ENCODE data around the gene CDK14.

Gene CDK14

GRCh38 chr7:91051966-91052365, 455.8 kb downstream of the CDK14 start:
- no peaks in the 10 kb centered on the region for H3K27me3 Mint-ChIP-seq (ENCODE audit: low read depth)
- H3K4me3 Mint-ChIP-seq, result no peak overlapping the region
- H3K4me1 Mint-ChIP-seq, result peaks cover 10% of the 10 kb centered on the region
- peaks cover 2% of the 10 kb centered on the region for H3K9me3 Mint-ChIP-seq
- TF ChIP-seq, protein P1, sequence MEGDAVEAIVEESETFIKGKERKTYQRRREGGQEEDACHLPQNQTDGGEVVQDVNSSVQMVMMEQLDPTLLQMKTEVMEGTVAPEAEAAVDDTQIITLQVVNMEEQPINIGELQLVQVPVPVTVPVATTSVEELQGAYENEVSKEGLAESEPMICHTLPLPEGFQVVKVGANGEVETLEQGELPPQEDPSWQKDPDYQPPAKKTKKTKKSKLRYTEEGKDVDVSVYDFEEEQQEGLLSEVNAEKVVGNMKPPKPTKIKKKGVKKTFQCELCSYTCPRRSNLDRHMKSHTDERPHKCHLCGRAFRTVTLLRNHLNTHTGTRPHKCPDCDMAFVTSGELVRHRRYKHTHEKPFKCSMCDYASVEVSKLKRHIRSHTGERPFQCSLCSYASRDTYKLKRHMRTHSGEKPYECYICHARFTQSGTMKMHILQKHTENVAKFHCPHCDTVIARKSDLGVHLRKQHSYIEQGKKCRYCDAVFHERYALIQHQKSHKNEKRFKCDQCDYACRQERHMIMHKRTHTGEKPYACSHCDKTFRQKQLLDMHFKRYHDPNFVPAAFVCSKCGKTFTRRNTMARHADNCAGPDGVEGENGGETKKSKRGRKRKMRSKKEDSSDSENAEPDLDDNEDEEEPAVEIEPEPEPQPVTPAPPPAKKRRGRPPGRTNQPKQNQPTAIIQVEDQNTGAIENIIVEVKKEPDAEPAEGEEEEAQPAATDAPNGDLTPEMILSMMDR (IDR thresholded peaks at IDR 0.05; ENCODE audit: unreplicated experiment in 3 of 3), result no peak
- peaks cover 8% of the 10 kb centered on the region for H3K36me3 Mint-ChIP-seq (ENCODE audit: low read depth)
- no peak overlapping the region for H3K27ac Mint-ChIP-seq

- H3K9me3 Mint-ChIP-seq, result peaks cover 6% of the 10 kb centered on the region
- H3K4me3 Mint-ChIP-seq, result no peak overlapping the region
- H3K4me1 Mint-ChIP-seq, result peaks cover 9% of the 10 kb centered on the region
- H3K27ac Mint-ChIP-seq, result peak overlapping the region in 1 of 3 experiments; percentile 47
- H3K36me3 Mint-ChIP-seq (ENCODE audit: low read depth), result peaks cover 12% of the 10 kb centered on the region
- no peaks in the 10 kb centered on the region for H3K27me3 Mint-ChIP-seq (ENCODE audit: low read depth)
- TF ChIP-seq, protein P1 (IDR thresholded peaks at IDR 0.05; ENCODE audit: unreplicated experiment in 3 of 3), result no peak
These were observed 458.3 kb downstream of the CDK14 start for GRCh38 chr7:91054374-91054773.

- H3K4me1 Mint-ChIP-seq, result peaks cover 4% of the 10 kb centered on the region
- H3K36me3 Mint-ChIP-seq (ENCODE audit: low read depth), result peaks cover 17% of the 10 kb centered on the region
- TF ChIP-seq, protein P1 (IDR thresholded peaks at IDR 0.05; ENCODE audit: unreplicated experiment in 3 of 3), result peak in 2 of 3 experiments; percentile 18 to 37
- no peak overlapping the region for H3K27ac Mint-ChIP-seq
- H3K9me3 Mint-ChIP-seq, result peaks cover 10% of the 10 kb centered on the region
- no peaks in the 10 kb centered on the region for H3K27me3 Mint-ChIP-seq (ENCODE audit: low read depth)
- H3K4me3 Mint-ChIP-seq, result no peak overlapping the region
These were observed 459.1 kb downstream of the CDK14 start for GRCh38 chr7:91055219-91055618.

DNA sequence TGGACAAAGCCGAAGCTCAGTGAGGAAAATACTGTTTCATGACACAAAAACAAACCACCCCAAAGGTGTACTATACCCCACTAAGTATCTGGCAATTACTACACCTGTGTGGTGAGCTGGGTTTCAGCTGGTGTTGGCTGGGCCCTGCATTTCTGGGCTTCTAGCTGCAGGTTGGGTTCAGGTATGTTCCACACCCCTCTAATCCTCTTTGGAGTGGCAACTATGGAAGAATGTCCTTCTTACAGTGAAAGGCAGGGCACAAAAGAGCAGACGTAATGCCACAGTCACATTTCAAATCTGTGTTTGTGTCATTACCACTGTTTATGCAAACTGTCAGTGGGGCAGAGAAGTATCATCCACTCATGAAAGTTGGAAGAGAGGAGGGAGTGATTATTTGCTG, 466.6 kb downstream of the CDK14 start:
- peaks cover 20% of the 10 kb centered on the region for H3K9me3 Mint-ChIP-seq
- H3K27ac Mint-ChIP-seq, result no peak overlapping the region
- peaks cover 14% of the 10 kb centered on the region for H3K4me1 Mint-ChIP-seq
- H3K4me3 Mint-ChIP-seq, result no peak overlapping the region
- H3K36me3 Mint-ChIP-seq (ENCODE audit: low read depth), result peaks cover 20% of the 10 kb centered on the region
- TF ChIP-seq, protein P1 (IDR thresholded peaks at IDR 0.05; ENCODE audit: unreplicated experiment in 3 of 3), result no peak
- H3K27me3 Mint-ChIP-seq (ENCODE audit: low read depth), result no peaks in the 10 kb centered on the region

DNA sequence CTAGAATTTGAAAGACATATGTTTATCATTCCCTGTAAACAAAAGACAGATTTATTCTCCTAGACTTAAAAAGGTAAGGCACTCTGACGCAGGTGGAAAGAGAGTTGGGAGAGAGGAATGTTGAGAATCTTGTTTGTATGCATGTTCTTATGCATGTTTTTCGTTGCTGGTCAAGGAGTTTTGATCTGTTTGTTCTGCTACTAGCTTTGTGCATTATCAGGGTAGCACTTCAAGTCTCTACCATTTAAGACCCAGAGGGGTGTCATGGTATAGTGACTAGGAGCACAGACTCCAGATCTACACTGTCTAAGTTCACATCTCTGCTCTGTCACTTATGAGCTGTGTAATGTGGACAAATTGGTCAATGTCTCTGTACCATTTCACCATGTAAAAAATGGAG, 467.9 kb downstream of the CDK14 start:
- Mint-ChIP-seq H3K4me1 (peaks cover 14% of the 10 kb centered on the region), H3K27me3 (ENCODE audit: low read depth) (no peaks in the 10 kb centered on the region), H3K4me3 (no peak overlapping the region), H3K27ac (no peak overlapping the region), H3K36me3 (ENCODE audit: low read depth) (peaks cover 16% of the 10 kb centered on the region), H3K9me3 (peaks cover 16% of the 10 kb centered on the region)
- TF ChIP-seq, protein P1 (IDR thresholded peaks at IDR 0.05; ENCODE audit: unreplicated experiment in 3 of 3), result no peak

- Mint-ChIP-seq H3K27me3 (ENCODE audit: low read depth) (no peaks in the 10 kb centered on the region), H3K9me3 (peaks cover 15% of the 10 kb centered on the region), H3K36me3 (ENCODE audit: low read depth) (peaks cover 14% of the 10 kb centered on the region), H3K4me1 (peaks cover 14% of the 10 kb centered on the region), H3K27ac (peak overlapping the region in 1 of 3 experiments; percentile 36), H3K4me3 (no peak overlapping the region)
- TF ChIP-seq, protein P1 (IDR thresholded peaks at IDR 0.05; ENCODE audit: unreplicated experiment in 3 of 3), result no peak
These were observed 468.8 kb downstream of the CDK14 start for GRCh38 chr7:91064938-91065337.

Measured in nephron (organoid).